HEK293 (cell line): ENCODE measurements around the gene GOLGA1.
A peak's percentile ranks its signal among the peaks of the same experiment; 100 is the strongest.

Source experiments
- GLI4 ChIP-seq: fragments of 450-650 bp; formaldehyde crosslinking; IDR thresholded peaks from 2 replicates; pipeline ENCODE4 v1.5.1; 2016; ENCODE audit warnings: missing biosample characterization, missing genetic modification characterization
- HOXC10 ChIP-seq: sonication (generic); formaldehyde crosslinking; IDR thresholded peaks from 2 replicates; pipeline ENCODE4 v1.8.1; 2023; ENCODE audit warnings: mild to moderate bottlenecking, missing genetic modification reagents
- OVOL3 ChIP-seq: fragments of 450-650 bp; formaldehyde crosslinking; IDR thresholded peaks from 2 replicates; pipeline ENCODE4 v1.5.1; 2016; ENCODE audit warnings: missing biosample characterization, missing genetic modification characterization
- SCRT2 ChIP-seq: fragments of 450-650 bp; formaldehyde crosslinking; IDR thresholded peaks from 2 replicates; pipeline ENCODE4 v1.5.1; 2016; ENCODE audit warnings: missing biosample characterization, missing genetic modification characterization
- ZNF114 ChIP-seq: fragments of 450-650 bp; formaldehyde crosslinking; IDR thresholded peaks from 2 replicates; pipeline ENCODE4 v1.5.0; 2017; ENCODE audit warnings: missing biosample characterization, missing genetic modification characterization
- ZNF132 ChIP-seq: fragments of 450-650 bp; formaldehyde crosslinking; IDR thresholded peaks from 2 replicates; pipeline ENCODE4 v1.5.1; 2017; ENCODE audit warnings: missing biosample characterization, missing genetic modification characterization, borderline replicate concordance
- ZNF19 ChIP-seq: fragments of 450-650 bp; formaldehyde crosslinking; IDR thresholded peaks from 2 replicates; pipeline ENCODE4; 2016; ENCODE audit warnings: missing biosample characterization, missing genetic modification characterization, low read depth
- ZNF221 ChIP-seq: fragments of 450-650 bp; formaldehyde crosslinking; IDR thresholded peaks from 2 replicates; pipeline ENCODE4 v1.5.1; 2017; ENCODE audit warnings: missing biosample characterization, missing genetic modification characterization, borderline replicate concordance
- ZNF223 ChIP-seq: fragments of 450-650 bp; formaldehyde crosslinking; IDR thresholded peaks from 2 replicates; pipeline ENCODE4 v1.5.1; 2016; ENCODE audit warnings: missing biosample characterization, missing genetic modification characterization
- ZNF37A ChIP-seq: fragments of 450-650 bp; IDR thresholded peaks from 2 replicates; pipeline ENCODE4 v1.5.1; 2018; ENCODE audit warnings: missing biosample characterization, missing genetic modification characterization
- ZNF398 ChIP-seq: fragments of 450-650 bp; formaldehyde crosslinking; IDR thresholded peaks from 2 replicates; pipeline ENCODE4 v1.5.1; 2017; ENCODE audit warnings: missing biosample characterization, missing genetic modification characterization
- ZNF48 ChIP-seq: fragments of 450-650 bp; formaldehyde crosslinking; IDR thresholded peaks from 2 replicates; pipeline ENCODE4 v1.5.1; 2016; ENCODE audit warnings: missing biosample characterization, missing genetic modification characterization
- ZNF501 ChIP-seq: fragments of 450-650 bp; formaldehyde crosslinking; IDR thresholded peaks from 2 replicates; pipeline ENCODE4 v1.5.1; 2016; ENCODE audit warnings: missing biosample characterization, missing genetic modification characterization
- ZNF514 ChIP-seq: fragments of 450-650 bp; formaldehyde crosslinking; IDR thresholded peaks from 2 replicates; pipeline ENCODE4 v1.5.1; 2016; ENCODE audit warnings: missing biosample characterization, missing genetic modification characterization
- ZNF548 ChIP-seq: fragments of 450-650 bp; formaldehyde crosslinking; IDR thresholded peaks from 2 replicates; pipeline ENCODE4 v1.5.1; 2016; ENCODE audit warnings: missing biosample characterization, missing genetic modification characterization
- ZNF600 ChIP-seq: fragments of 450-650 bp; formaldehyde crosslinking; IDR thresholded peaks from 2 replicates; pipeline ENCODE4 v1.5.1; 2016; ENCODE audit warnings: missing biosample characterization, missing genetic modification characterization
- ZNF660 ChIP-seq: fragments of 450-650 bp; IDR thresholded peaks from 2 replicates; pipeline ENCODE4 v1.5.1; 2018; ENCODE audit warnings: missing biosample characterization, mild to moderate bottlenecking, missing genetic modification characterization
- ZNF692 ChIP-seq: fragments of 450-650 bp; formaldehyde crosslinking; IDR thresholded peaks from 2 replicates; pipeline ENCODE4 v1.5.1; 2016; ENCODE audit warnings: missing biosample characterization, missing genetic modification characterization
- ZNF777 ChIP-seq: fragments of 450-650 bp; formaldehyde crosslinking; IDR thresholded peaks from 2 replicates; pipeline ENCODE4 v1.5.1; 2017; ENCODE audit warnings: missing biosample characterization, missing genetic modification characterization, borderline replicate concordance
- ZNF791 ChIP-seq: fragments of 450-650 bp; formaldehyde crosslinking; IDR thresholded peaks from 2 replicates; pipeline ENCODE4 v1.5.1; 2016; ENCODE audit warnings: missing biosample characterization, missing genetic modification characterization
- ZNF837 ChIP-seq: fragments of 450-650 bp; formaldehyde crosslinking; IDR thresholded peaks from 2 replicates; pipeline ENCODE4 v1.5.1; 2016; ENCODE audit warnings: missing biosample characterization, missing genetic modification characterization
- ZSCAN18 ChIP-seq: fragments of 450-650 bp; formaldehyde crosslinking; IDR thresholded peaks from 2 replicates; pipeline ENCODE4 v1.5.1; 2016; ENCODE audit warnings: missing biosample characterization, missing genetic modification characterization
- TF ChIP-seq, protein P1 (sequence below): IDR thresholded peaks from 2 replicates; pipeline ENCODE4 v1.6.1; 2011; ENCODE audit warnings: mild to moderate bottlenecking, low read depth, low read length, borderline replicate concordance
- TF ChIP-seq, protein P2 (sequence below): fragments of 450-650 bp; formaldehyde crosslinking; IDR thresholded peaks from 2 replicates; pipeline ENCODE4 v1.5.1; 2016; ENCODE audit warnings: missing biosample characterization, missing genetic modification characterization
- TF ChIP-seq, protein P3 (sequence below): fragments of 450-650 bp; IDR thresholded peaks from 2 replicates; pipeline ENCODE4 v1.5.1; 2018; ENCODE audit warnings: missing biosample characterization, missing genetic modification characterization
- TF ChIP-seq, protein P4 (sequence below): fragments of 450-650 bp; formaldehyde crosslinking; IDR thresholded peaks from 2 replicates; pipeline ENCODE4 v1.5.1; 2016; ENCODE audit warnings: missing biosample characterization, missing genetic modification characterization
- TF ChIP-seq, protein P5 (sequence below): fragments of 450-650 bp; formaldehyde crosslinking; optimal IDR thresholded peaks from 2 replicates; pipeline ENCODE3; 2016; ENCODE audit warnings: missing biosample characterization, mild to moderate bottlenecking, missing genetic modification characterization

The GOLGA1 gene

DNA sequence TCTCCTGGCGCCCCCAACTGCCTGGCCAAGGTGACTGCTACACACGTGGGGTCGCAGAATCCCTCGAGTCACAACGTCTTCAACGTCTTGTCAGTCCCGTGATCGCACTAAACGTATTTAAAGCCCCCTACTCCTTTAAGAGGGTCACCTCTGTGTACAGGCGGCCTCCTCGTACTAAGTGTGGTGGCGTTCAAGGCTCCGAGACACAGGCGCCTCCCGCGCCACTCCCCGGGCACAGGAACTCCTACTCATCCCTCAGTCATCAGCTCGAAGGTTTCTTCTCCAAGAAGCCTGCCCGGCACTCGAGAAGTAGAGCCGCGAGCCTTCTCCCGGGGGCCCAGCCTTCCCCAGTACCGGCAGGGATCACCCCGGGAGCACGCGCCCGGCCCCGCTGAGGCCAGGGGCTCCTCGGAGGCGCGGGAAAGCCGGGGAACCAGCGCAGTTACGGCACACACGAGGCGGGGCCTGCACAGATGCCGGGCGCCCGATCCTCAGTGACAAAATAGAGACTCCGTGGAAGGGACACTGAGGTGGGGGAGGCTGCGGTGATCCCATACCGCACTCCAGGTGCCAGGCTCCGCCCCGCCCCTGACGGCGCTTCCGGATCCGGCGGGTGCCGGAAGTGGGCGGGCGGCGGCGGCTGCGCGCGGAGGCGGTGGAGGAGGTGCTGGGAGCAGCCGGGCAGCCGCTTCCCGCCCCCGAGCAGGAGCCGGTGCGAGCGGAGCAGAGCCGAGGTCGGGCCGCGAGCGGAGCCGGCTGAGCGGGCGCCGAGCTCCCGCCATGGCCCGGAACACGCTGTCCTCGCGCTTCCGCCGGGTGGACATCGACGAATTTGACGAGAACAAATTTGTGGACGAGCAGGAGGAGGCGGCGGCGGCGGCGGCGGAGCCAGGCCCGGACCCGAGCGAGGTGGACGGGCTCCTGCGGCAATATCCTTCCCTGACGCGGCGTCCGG lies 72.1 kb downstream of the GOLGA1 start (continued):
- TF ChIP-seq ZNF223 (no peak), ZNF777 (tag by site-specific recombination) (no peak), ZNF114 (no peak), ZNF548 (no peak), ZNF221 (tag by site-specific recombination) (no peak), GLI4 (tag by site-specific recombination) (peak; percentile 92), ZNF514 (tag by site-specific recombination) (no peak), ZNF19 (no peak), ZNF837 (no peak), OVOL3 (tag by site-specific recombination) (no peak), ZNF132 (no peak), ZNF48 (tag by site-specific recombination) (no peak), HOXC10 (CRISPR knock-in tag) (no peak), ZNF692 (tag by site-specific recombination) (0 out of 2 replicates have a peak, but pooled peaks have one; percentile 27), ZNF398 (tag by site-specific recombination) (no peak), ZNF37A (no peak), ZNF600 (tag by site-specific recombination) (peak; percentile 50; the same call in 1 of the 2 replicates), ZSCAN18 (tag by site-specific recombination) (no peak), SCRT2 (tag by site-specific recombination) (no peak), ZNF660 (tag by site-specific recombination) (peak; percentile 55; the same call in 1 of the 2 replicates), ZNF501 (tag by site-specific recombination) (no peak; the same call in 1 of the 2 replicates), ZNF791 (tag by site-specific recombination) (no peak)
- TF ChIP-seq, protein P1, sequence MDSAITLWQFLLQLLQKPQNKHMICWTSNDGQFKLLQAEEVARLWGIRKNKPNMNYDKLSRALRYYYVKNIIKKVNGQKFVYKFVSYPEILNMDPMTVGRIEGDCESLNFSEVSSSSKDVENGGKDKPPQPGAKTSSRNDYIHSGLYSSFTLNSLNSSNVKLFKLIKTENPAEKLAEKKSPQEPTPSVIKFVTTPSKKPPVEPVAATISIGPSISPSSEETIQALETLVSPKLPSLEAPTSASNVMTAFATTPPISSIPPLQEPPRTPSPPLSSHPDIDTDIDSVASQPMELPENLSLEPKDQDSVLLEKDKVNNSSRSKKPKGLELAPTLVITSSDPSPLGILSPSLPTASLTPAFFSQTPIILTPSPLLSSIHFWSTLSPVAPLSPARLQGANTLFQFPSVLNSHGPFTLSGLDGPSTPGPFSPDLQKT, result peak; percentile 64; the same call in 1 of the 2 replicates
- TF ChIP-seq, protein P2, sequence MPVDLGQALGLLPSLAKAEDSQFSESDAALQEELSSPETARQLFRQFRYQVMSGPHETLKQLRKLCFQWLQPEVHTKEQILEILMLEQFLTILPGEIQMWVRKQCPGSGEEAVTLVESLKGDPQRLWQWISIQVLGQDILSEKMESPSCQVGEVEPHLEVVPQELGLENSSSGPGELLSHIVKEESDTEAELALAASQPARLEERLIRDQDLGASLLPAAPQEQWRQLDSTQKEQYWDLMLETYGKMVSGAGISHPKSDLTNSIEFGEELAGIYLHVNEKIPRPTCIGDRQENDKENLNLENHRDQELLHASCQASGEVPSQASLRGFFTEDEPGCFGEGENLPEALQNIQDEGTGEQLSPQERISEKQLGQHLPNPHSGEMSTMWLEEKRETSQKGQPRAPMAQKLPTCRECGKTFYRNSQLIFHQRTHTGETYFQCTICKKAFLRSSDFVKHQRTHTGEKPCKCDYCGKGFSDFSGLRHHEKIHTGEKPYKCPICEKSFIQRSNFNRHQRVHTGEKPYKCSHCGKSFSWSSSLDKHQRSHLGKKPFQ, result no peak
- TF ChIP-seq, protein P3, sequence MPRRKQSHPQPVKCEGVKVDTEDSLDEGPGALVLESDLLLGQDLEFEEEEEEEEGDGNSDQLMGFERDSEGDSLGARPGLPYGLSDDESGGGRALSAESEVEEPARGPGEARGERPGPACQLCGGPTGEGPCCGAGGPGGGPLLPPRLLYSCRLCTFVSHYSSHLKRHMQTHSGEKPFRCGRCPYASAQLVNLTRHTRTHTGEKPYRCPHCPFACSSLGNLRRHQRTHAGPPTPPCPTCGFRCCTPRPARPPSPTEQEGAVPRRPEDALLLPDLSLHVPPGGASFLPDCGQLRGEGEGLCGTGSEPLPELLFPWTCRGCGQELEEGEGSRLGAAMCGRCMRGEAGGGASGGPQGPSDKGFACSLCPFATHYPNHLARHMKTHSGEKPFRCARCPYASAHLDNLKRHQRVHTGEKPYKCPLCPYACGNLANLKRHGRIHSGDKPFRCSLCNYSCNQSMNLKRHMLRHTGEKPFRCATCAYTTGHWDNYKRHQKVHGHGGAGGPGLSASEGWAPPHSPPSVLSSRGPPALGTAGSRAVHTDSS, result no peak
- TF ChIP-seq, protein P4, sequence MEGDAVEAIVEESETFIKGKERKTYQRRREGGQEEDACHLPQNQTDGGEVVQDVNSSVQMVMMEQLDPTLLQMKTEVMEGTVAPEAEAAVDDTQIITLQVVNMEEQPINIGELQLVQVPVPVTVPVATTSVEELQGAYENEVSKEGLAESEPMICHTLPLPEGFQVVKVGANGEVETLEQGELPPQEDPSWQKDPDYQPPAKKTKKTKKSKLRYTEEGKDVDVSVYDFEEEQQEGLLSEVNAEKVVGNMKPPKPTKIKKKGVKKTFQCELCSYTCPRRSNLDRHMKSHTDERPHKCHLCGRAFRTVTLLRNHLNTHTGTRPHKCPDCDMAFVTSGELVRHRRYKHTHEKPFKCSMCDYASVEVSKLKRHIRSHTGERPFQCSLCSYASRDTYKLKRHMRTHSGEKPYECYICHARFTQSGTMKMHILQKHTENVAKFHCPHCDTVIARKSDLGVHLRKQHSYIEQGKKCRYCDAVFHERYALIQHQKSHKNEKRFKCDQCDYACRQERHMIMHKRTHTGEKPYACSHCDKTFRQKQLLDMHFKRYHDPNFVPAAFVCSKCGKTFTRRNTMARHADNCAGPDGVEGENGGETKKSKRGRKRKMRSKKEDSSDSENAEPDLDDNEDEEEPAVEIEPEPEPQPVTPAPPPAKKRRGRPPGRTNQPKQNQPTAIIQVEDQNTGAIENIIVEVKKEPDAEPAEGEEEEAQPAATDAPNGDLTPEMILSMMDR, result 0 out of 2 replicates have a peak, but pooled peaks have one; percentile 65
- TF ChIP-seq, protein P5, sequence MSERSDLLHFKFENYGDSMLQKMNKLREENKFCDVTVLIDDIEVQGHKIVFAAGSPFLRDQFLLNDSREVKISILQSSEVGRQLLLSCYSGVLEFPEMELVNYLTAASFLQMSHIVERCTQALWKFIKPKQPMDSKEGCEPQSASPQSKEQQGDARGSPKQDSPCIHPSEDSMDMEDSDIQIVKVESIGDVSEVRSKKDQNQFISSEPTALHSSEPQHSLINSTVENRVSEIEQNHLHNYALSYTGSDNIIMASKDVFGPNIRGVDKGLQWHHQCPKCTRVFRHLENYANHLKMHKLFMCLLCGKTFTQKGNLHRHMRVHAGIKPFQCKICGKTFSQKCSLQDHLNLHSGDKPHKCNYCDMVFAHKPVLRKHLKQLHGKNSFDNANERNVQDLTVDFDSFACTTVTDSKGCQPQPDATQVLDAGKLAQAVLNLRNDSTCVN (tag by site-specific recombination), result peak; percentile 89
